SH-SY5Y (cell line): ENCODE results near the gene B3GALT6.

ENCODE experiments used
- GATA2 ChIP-seq: IDR thresholded peaks from 2 replicates; pipeline ENCODE4 v1.6.1; 2011; ENCODE audit warnings: mild to moderate bottlenecking, low read depth, low read length
- GATA3 ChIP-seq: IDR thresholded peaks from 2 replicates; pipeline ENCODE4 v1.6.1; 2011; ENCODE audit warnings: low read depth, mild to moderate bottlenecking, low read length, moderate library complexity

DNA sequence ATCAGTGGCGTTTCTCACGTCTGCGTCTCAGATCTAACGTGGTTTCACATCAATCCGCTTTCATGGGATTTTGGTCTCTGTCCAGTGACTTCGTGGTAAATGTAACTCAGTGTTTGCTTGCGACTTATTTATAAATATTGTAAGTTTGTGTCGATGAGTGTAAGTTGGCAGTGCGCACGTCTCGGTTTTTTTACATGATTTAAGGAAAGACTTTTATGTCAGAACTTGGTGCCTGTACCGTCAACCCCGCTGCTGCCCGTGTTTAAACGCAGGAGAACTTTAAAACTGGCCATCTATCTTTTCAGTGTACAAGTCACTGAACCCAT lies 1.5 kb downstream of the B3GALT6 start:
- no peak for TF ChIP-seq GATA2
- no peak for TF ChIP-seq GATA3
